COLO668 (cell line): ENCODE data around the gene DLX2.

ENCODE experiments used
- DNase-seq: peaks from one replicate; lab custom pipeline; 2025; ENCODE audit not compliant: unreplicated experiment; lab: John Stamatoyannopoulos, UW

Gene DLX2

DNA sequence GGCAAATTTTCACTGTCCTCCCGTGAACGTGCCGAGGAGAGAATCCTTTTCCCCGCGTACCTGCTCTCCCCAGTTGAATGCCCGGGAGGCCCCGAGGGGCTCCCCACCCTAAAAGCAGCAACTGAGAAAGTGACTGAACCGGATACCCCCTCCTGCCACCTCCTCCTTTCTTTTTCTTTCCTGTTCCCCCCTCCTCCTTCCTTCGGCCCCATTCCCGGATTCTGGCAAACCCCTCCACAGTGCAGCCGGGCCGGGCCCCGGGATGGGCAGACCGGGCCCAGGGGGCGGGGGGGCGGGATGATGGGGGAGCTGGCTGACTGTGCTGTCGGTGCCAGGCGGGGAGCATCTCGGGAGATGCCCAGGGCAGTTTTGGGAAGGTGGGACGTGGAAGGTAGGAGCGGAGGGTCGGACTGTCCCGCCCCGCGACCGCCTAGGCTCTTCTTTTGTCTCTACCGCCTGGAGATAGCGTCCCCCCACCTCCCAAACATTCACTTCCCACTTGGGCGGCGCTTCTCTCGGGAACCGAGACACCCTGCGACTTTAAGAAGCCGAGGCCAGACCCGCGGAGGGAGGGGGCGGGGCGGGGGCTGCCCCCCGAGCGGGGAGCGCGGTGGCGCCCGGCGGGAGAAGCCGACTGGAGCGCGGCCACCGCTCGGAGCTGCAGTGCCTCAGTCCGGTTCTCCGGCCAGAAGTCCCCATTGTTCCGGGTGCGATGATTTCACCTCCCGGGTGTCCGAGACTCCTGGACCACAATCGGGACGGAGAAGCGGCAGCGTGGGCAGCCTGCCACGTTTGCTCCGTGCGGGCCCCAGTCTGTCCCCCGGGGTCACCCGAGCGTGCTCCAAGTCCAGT lies 8.2 kb downstream of the DLX2 start:
- DNase-seq: no peak

DNA sequence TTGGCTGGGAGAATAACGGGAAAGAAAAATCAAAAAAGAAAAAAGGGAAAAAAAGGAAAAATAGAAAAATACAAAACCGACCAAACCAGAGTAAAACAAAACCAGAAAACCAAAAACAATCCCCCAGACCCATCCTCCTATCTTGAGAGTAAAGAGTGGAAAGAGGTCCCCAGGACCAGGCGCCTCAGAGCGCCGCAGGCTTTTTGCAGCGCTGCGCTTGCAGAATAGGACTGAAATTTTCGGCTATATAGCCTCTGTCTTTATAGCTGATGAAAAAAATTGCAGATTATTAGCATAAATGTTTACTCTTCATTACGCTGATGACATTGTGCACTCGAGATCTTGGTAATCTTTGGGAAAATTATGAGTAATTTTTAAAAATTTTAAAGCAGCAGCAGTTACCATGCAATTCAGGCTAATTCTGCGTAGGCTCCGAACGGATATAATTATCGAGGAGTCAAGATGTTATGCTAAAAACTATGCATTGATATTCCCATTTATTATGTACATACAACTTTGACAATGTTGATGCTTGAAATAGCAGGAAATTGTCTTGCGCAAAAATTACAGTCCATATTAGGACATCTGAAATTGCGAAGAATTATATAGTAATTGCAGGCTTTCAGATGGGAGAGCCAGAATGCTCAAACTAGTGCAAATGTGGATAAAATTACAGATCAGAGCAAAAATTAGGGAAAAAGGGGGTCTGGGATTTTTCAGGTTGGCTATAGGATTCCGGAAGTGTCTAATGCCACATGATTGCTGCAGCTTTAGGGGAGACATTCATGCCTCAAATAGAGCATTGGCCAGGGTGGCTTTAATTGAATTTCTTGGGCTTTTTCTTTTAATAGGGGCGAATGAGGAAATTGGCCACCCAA lies 9.0 kb downstream of the DLX2 start:
- DNase-seq: no peak

DNA sequence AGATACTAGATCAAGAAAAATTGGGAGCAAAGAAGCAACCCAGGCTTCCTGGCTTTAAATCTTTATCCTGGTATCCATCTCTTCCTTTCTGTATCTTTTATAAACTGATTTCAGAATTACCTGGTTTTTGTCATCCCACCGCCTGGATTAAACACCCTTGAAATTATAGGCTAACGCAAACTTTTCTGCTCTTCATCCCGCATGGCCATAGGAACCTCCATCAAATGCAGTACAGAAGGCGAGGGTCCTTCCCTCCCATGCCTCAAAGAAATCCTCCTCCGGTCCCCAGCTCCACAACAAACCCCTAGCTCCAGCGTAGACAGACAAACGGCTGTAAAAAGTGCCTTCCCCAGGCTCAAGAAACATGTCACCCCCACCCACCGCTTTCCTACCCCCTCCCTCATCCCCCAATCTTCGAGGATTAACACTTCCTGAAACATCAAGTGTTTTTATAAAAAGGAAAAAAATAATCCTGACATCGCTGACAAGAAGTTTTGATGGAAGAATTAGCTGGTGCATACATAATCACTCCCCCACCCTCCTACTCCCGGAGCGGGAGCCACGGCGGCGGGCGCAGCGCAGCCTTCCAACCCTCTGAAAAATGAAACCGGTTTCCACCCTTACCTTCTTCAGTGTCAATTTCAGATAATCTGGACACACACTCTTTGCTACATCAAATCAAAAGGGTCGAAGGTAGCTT lies 9.8 kb downstream of the DLX2 start:
- no peak for DNase-seq

DNA sequence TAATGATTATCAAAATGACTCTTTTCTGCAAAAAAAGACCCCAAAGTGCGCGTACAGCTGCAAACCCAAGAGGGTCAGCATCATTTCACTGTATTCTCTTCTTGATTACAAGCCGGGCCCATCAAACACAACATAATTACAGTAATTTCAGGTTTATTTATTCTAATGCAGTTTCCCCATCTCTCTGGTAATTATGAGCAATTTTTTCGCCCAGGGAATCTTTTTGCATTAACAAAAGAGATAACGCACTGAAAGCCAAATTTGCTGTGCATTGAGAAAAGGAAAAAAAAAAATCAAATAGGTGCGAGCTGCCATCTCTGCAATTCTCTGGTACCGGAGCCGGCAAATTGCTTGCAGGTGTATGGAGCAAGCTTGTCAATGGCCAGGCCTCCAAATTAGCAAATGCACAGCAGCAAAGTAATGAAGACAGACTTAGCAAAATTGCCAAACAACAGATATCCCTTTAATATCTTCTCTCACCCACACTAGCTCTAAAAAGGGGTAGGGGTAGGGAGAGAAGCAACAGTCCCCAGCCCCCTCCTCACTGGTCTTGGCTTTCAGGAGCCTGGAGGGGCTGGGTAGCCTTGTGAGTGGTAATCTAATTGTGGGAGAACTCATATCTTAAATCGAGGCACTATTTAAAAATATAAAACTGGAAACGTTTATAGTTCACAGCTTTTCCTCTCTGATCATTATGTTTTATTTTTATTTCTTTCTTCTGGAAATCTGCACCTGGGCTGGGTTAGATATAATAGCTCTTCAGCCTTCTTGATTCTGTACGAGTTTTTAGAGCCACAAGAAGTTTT lies 10.7 kb downstream of the DLX2 start:
- DNase-seq: no peak

DNA sequence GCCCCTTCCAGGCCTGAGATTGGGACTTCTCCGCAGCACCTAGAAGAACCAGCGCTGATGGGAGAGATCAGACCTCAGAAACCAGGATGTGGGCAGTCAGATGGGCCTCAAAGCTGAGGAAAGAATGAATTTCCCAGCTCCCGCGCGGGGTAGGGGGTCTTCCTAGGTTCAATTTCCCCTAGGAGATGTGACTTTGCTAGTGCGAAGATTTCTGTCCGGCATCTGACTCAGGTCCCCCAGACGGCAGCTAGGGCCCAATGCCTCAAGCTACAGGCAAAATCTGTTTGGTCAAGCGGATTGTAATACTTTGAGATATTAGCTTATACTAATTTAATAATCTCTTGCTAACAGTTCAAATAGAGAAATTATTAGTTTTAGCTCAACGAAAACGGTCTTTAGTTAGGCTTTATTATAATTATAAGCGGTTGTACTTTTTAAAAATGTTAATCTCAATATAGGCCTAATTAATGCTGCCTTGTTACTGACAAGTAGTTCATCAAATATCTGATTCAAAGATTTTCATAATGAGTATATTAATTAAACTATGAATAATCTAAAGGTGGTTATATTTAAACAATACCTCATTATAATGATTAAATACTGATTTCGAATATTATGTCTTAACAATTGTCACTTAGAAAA lies 11.6 kb downstream of the DLX2 start:
- DNase-seq: no peak

DNA sequence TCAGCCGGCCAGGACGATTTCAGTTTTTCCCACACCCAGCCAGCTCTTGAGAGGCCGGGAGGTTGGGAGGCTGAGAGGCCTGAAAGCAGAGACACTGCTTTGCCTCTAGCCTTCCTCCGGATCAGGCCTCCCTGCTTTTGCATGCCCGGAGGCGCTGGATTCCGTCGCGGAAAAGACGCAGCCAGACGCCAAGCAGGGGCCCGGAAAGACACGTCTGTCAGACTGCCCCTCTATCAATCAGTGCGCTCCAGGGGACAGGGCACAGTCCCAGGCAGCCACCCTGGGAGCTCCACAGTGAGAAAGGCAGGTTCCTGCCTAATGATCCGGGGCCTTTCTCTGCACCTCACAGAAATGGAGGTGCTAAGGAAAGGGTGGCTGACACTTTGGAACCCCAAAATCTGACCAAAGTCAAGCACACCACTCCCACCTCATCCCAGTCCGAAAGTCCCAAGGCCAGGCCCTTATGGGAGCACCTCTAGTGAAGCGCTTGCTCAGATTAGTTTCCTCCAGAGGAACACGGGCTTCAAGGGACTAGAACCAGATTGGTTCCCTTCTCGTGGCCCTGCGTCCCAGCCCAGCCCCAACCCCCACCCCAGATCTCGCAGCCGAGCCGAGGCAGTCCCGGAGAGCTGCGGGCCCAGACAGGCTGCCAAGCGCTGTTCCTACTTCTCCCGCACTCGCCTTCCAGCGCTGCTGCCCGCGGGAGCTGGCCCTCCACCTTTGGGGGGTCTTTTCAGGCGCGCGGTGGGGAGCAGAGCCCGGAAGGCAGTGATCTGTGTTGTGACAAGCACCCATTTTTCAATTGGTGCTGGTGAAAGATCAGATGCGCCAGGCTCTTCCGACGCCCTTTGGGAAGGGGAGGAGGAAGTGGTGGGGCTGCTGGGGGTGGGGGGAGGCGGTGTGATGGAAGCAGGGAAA lies 12.4 kb downstream of the DLX2 start:
- no peak for DNase-seq

DNA sequence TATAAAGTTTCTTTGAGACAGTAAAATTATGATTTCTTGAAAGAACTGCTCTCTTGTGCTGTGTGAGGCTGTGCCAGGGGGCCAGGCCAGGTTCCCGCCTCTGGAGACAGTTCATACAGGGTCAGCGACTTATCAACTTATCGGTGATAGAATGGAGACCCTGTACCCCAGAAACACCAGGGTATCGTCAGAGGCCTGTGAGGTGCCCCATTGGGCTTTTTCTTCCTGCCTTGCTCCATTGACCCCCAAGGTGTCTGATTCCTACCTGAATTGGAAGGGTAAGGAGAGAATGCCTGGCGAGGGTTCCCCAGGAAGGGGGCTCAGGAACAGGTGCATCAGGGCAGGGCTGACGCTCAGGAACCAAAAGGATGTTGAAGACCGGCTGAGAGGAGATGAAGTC lies 13.1 kb downstream of the DLX2 start:
- DNase-seq: no peak

DNA sequence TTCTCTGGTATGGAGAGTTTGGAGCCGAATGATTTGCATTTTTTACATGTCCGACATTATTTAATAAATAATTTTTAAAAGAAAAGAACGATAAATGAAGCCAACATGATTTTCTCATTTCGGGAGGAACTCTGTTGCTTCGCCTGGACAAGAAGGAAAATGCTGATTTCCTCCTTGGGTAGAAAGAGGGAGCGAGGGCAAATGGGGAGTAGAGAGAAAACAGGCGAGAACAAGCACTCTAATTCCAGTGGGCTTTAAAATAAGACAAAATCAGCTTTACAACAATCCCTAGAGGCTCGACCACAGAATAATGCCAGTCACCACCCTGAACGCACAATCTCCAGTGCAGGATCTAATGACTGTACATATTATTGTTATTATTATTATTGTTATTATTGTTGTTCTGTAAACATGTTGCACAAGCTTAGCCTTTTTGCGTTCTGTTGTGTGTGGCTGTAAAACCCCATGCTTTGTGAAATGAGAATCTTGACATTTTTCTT lies 13.6 kb downstream of the DLX2 start:
- no peak for DNase-seq

DNA sequence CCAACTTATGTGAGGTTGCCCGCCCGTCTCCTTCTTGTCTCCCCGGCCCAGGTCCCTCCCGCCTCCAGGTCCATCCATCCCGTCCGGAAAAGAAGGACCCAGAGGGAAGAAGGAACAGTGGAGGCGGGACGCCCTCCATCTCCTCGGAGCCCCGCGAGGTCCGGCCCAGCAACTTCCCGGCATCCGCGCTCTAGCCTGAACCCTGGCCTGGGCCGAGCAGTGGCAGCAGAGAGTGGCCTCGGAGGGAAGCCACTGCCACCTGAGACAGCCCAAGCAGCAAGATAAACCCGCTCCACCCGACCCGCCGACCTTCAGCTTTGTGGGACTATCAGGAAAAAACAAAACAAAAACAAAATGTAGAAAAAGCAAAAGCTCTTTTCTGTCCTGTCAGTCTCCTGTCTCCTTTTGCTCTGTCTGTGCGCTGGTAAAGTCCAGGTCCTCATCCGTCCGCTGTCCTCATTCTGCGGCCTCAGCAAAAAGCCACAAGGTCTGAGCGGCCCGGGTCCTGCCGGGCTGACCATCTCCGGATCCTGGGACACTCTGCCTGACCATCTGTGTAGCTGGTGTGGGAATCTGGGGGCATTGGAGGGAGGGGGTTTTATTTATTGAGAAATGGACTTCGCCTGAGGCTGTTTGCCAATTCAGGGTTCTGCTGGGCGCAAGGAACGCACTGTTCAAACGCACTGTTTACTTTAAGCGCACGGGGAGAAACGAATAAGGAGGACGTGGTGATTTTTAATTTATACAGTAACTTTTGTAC lies 14.3 kb downstream of the DLX2 start:
- no peak for DNase-seq

DNA sequence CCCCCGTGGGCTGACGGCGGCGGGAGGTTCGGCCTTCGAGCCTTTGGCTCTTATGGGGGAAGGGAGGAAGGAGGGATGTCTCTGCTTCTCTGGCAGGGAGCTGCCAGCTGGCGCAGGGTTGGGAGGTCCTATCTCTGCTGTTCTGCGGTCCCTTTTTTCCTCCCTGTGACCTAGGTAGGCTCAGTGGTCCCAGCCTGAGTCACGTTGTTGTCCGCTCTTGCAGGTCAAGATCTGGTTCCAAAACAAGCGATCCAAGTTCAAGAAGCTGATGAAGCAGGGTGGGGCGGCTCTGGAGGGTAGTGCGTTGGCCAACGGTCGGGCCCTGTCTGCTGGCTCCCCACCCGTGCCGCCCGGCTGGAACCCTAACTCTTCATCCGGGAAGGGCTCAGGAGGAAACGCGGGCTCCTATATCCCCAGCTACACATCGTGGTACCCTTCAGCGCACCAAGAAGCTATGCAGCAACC lies 14.9 kb downstream of the DLX2 start:
- no peak for DNase-seq

DNA sequence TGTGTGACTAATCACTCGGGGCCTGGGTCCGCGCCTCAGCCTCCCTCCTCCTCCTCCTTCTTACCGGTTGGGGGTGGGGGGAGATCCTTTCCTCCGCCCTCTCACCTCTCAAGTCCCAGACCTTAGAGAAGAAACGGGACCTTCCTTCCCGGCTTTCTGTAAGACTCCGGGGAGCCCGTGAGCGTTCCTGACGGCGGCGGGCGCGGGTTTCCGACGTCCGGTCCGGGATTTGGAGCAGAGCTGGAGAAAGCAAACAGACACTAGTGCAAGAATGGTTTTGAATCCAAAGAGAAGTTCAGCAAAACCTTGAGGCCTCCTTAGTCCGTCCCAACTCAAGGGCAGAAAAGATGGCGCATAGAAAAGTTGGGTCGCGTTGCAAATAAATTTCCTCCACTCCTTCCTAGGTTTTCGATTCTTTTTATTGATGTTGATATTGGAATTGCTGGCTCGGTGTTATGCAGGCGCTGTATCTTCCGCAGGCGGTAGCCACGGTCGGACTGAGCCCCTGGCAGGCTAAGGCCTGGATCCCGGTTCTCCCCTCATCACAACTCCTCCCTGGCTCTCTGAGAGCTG lies 15.4 kb downstream of the DLX2 start:
- no peak for DNase-seq

DNA sequence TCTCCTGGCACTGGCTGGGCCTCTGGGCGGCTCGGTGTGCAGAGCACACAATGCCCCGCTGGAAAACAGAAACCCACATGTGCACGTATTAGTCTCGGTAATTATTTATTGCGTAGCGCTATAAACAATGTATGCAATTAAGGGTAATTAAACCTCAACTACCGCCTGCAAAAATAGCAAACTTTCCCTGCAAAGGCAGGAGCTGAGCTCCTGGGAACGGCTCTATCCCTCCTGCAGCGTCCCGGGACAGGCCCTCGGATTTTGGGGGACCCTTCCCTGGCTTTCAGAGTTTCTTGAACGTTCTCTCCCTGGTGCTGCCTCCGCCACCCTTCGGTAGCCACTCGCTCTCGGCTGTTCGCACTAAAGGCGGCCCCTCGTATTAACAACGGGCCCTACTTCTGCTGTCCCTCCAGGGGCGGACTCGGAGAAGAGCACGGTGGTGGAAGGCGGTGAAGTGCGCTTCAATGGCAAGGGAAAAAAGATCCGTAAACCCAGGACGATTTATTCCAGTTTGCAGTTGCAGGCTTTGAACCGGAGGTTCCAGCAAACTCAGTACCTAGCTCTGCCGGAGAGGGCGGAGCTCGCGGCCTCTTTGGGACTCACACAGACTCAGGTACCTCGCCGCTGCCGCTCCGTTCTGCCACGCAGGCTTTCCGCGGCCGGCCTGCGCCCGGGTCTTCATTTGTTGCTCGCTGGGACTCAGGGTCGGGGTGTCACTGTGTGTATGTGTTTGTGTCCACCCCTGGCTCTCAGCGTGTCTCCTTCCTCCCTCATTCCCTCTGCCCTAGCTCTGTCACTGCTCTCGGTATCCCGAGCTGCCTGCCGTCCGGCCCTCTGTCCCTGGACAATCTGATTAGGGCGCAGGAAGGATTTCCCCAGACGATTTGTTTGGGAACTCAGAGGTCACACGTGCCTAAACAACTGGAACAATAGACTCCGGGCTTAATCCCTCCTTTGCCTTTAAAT lies 16.2 kb downstream of the DLX2 start:
- DNase-seq: peak; percentile 64

DNA sequence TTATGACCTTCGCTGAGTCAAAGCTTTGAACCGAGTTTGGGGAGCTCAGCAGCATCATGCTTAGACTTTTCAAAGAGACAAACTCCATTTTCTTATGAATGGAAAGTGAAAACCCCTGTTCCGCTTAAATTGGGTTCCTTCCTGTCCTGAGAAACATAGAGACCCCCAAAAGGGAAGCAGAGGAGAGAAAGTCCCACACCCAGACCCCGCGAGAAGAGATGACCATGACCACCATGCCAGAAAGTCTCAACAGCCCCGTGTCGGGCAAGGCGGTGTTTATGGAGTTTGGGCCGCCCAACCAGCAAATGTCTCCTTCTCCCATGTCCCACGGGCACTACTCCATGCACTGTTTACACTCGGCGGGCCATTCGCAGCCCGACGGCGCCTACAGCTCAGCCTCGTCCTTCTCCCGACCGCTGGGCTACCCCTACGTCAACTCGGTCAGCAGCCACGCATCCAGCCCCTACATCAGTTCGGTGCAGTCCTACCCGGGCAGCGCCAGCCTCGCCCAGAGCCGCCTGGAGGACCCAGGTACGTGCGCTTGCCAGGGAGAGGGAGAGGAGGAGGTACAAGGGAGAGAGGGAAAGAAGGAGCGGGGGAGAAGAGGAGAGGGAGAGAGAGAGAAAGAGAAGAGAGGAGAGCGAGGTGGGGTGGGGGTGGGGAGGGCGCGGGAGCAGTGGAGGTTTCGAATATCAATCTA lies 17.1 kb downstream of the DLX2 start, which contains the start of gene DLX1:
Gene DLX1, plus strand, starts transcription at position 48 of the 700 bp plus-strand sequence. Its CDS starts 171 bp downstream, at position 219.
- peak; percentile 62 for DNase-seq

DNA sequence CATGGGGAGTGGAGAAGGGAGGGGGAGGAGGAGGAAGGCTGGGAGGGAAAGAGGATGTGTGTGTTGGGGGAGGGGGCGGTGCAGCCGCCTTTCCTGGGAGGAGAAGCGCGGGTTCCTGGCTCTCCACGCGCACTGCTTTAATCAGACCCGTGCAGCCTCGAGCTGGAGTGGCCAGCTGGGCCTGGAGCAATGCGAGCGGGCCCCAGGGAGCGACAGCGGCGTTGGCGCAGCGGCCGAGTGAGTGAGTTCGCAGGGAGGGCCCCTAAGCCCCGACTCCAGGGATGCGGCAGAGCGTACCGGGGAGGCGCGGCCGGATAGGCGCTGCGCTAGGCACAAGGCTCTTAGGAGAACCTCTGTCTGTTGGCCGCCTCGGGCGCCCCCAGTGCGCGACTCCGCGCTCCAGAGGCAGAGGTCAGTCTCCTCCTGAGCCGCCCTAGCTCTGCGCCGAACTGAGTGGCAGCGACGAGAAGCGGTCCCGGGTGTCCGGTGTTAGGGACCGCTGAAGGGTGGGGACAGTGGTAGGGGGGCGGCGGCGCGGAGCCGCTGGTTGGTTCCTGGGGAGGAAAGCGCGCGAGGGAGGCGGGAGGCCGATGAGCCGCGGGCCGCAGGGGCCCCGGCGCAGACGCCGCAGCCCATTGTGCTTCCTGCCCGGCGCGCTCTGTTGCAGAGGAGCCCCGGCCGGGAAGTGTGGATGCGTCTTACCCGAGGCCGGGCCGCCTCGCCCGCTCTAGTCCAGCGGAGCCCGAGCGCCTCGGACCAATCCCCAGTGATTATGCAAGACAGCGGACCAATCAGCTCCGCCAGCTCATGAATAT lies 17.8 kb downstream of the DLX2 start:
- DNase-seq: peak; percentile 93

DNA sequence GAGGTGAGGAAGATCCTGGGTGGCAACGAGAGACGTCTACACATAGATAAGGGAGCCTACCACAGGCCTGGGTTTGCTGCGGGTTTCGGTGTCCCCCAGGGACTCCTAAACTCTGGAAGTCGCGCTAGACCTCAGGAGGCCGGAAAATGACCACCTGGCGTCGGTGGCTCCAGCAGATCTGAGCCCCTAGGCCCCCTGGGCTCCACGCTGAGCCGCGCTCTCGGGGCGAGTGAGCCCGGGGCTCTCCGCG lies 18.4 kb downstream of the DLX2 start:
- DNase-seq: peak; percentile 59
